Mononuclear cell (primary cell): Measurements from ENCODE around the gene SEC16A. TPM values are rescaled to one million over a fixed set of nuclear protein-coding genes. Genes with fewer than 3 reads are reported as not detected.

Experiments
- H3K27me3 ChIP-seq: 2 replicates; pipeline ENCODE4 v1.6.0; 2011; ENCODE audit warnings: low read length, control low read depth; ENCODE audit not compliant: insufficient read depth
- H3K4me1 ChIP-seq: 2 replicates; pipeline ENCODE4 v1.5.1; 2011; ENCODE audit warnings: mild to moderate bottlenecking, low read length, control low read depth; ENCODE audit not compliant: insufficient read depth
- H3K4me3 ChIP-seq: 2 replicates; pipeline ENCODE4 v1.5.1; 2011; ENCODE audit warnings: mild to moderate bottlenecking, low read length, moderate library complexity
- H3K9me3 ChIP-seq: 2 replicates; pipeline ENCODE4 v1.5.1; 2011; ENCODE audit warnings: low read depth, mild to moderate bottlenecking, control low read depth, low read length
- total RNA-seq: library from RNA; depleted of rRNA; stranded (reverse); fragments of >200 nt; gene quantifications from one replicate; pipeline ENCODE4 v1.2.3, GENCODE V29; 2012

The SEC16A gene
- total RNA-seq, 1 donor = 38.0 TPM

GRCh38 chr9:136471802-136472487 is 10.9 kb downstream of the SEC16A start:
- Histone ChIP-seq H3K9me3 (no peaks in the 10 kb centered on the region), H3K4me3 (no peak overlapping the region), H3K27me3 (no peaks in the 10 kb centered on the region), H3K4me1 (no peaks in the 10 kb centered on the region)

DNA sequence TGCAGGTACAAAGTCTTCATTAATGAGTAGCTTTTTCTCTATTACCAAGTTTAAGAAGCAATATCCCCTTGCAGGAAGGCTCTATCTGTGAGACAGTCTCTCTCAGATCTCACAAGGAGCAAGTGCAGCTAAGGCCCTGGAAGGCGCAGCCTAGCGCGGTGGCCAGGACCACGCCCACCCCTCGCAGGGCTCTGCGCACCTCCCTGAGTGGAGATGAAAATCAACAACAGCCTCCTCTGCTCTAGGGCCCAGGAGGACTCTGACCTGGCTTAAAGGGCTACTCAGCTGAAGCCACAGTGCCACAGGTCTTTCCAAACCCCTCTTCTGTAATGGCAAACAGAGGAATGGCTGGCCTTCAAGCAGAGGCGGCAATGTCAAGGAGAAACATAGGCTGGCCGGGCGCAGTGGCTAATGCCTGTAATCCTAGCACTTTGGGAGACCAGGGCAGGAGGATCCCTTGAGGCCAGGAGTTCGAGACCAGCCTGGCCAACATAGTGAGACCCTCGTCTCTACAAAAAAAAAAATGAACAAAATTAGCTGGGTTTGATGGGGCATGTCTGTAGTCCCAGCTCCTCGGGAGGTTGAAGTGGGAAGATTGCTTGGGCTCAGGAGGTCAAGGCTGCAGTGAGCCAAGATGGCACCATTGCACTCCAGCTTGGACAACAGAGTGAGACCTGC is 11.9 kb downstream of the SEC16A start:
- no peaks in the 10 kb centered on the region for H3K27me3 ChIP-seq

GRCh38 chr9:136470356-136470755 is 12.5 kb downstream of the SEC16A start:
- Histone ChIP-seq H3K9me3 (no peaks in the 10 kb centered on the region), H3K4me3 (no peak overlapping the region), H3K27me3 (no peaks in the 10 kb centered on the region), H3K4me1 (no peaks in the 10 kb centered on the region)

More for the DNA sequence above, 11.9 kb downstream of the SEC16A start:
- Histone ChIP-seq H3K9me3 (no peaks in the 10 kb centered on the region), H3K4me1 (no peaks in the 10 kb centered on the region), H3K4me3 (no peak overlapping the region)

- Histone ChIP-seq H3K4me1 (no peaks in the 10 kb centered on the region), H3K4me3 (no peak overlapping the region), H3K9me3 (no peaks in the 10 kb centered on the region), H3K27me3 (no peaks in the 10 kb centered on the region)
These were observed 15.1 kb downstream of the SEC16A start for GRCh38 chr9:136467766-136468165.

DNA sequence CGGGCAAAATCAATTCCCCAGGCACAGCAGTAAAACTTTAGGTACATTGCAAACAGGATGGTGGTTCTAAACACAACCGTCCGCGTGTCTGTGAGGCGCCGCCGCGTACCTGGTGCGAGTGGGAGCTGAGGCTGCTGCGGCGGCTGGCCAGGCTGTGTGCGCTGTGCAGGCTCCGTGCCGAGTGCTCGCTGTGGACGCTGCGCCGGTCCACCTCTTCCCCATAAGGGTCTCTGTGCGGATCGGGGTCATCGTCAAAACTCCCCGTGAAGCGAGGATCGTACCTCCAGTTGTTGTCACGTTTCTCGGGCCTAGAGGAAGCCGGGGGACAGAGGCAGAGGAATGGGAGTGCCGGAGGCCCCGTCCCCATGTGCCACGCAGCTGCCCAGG is 16.7 kb downstream of the SEC16A start:
- H3K4me3 ChIP-seq = no peak overlapping the region
- no peaks in the 10 kb centered on the region for H3K9me3 ChIP-seq
- no peaks in the 10 kb centered on the region for H3K27me3 ChIP-seq
- no peaks in the 10 kb centered on the region for H3K4me1 ChIP-seq

GRCh38 chr9:136465500-136466154 is 17.2 kb downstream of the SEC16A start:
- H3K27me3 ChIP-seq = no peaks in the 10 kb centered on the region
- no peak overlapping the region for H3K4me3 ChIP-seq
- H3K9me3 ChIP-seq = no peaks in the 10 kb centered on the region
- H3K4me1 ChIP-seq = no peaks in the 10 kb centered on the region

DNA sequence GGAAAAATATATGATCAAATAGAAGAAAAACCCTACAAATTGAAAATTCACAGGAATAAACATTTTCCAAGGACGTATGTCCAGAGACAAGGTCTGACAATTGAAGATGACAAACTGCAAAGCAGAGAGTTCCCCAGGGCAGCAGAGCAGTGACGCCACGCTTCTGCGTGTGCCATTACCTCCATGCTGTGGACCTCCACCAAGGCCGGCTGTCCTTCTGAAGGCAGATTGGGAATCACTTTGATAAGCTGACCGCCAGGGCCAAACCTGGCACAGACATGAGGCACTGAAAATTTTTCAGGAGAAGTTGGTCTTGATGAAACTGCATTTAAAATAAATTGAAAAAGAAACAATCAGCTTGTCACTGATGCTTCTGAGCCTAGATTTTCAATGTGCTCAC is 18.6 kb downstream of the SEC16A start:
- H3K27me3 ChIP-seq = no peaks in the 10 kb centered on the region
- H3K9me3 ChIP-seq = no peaks in the 10 kb centered on the region
- no peak overlapping the region for H3K4me3 ChIP-seq
- H3K4me1 ChIP-seq = no peaks in the 10 kb centered on the region

DNA sequence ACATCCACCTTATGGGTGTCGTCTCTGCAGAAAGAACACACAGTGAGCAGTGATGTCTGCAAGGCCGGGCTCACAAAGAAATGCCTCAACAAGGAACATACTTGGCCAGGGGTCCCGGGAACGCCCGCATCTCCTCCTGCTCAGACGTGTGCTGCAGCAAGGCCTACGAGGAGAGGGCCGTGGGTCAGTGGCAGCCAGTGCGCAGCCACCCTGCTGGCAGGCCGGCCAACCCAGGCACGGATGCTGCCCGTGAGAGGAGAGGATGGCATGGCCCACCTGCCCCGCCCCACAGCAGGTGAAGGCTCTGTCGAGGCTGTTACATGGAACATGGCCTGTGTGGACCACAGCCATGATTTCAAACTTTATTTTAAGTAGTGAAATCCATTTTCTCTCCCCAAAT is 19.3 kb downstream of the SEC16A start:
- no peaks in the 10 kb centered on the region for H3K4me1 ChIP-seq
- H3K27me3 ChIP-seq = no peaks in the 10 kb centered on the region
- H3K9me3 ChIP-seq = no peaks in the 10 kb centered on the region
- no peak overlapping the region for H3K4me3 ChIP-seq

GRCh38 chr9:136462664-136463063 is 20.2 kb downstream of the SEC16A start:
- Histone ChIP-seq H3K9me3 (no peaks in the 10 kb centered on the region), H3K27me3 (no peaks in the 10 kb centered on the region), H3K4me3 (no peak overlapping the region), H3K4me1 (no peaks in the 10 kb centered on the region)

DNA sequence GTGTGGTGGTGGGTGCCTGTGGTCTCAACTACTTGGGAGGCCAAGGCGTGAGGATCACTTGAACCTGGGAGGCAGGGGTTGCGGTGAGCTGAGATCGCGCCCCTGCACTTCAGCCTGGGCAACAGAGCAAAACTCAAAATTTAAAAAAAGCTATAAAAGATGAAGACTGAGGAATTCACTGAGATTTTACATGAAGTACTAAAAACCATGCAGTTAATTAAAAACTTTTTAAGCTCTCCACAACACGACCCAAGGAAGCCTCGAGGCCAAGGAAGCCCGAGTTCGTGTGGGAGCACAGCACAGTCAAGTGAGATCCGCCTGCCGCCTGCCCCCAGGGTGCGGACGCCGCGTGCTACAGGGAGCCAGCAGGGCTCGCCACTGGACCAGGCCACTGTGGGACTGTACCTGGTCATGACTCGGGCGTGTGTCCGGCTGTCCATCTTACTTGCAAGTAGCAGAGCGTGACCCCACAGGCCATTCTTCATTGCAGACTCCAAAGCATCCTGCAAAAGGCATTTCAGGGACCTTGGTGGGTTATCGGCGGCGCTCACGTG is 22.0 kb downstream of the SEC16A start:
- Histone ChIP-seq H3K27me3 (no peaks in the 10 kb centered on the region), H3K4me1 (no peaks in the 10 kb centered on the region), H3K9me3 (no peaks in the 10 kb centered on the region), H3K4me3 (no peak overlapping the region)

DNA sequence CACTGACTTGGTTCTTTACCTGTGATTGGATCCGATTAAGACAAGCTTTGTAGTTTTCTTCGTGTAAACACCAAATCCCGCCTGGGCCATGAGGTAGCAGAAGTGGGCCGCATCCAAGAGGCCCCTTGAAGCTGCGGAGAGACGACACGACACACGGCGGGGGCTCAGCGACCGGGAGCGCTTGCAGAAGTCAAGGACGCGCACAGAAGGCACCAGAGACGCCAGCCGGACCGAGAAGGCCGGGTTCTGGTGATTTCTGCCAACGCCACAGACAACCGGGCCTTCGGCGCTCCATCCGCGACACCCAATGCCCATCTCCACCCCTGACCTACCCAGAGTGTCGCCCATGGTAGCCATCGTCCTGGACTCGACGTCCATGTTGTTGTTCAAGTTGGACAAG is 23.4 kb downstream of the SEC16A start:
- Histone ChIP-seq H3K27me3 (no peaks in the 10 kb centered on the region), H3K9me3 (no peaks in the 10 kb centered on the region), H3K4me3 (no peak overlapping the region), H3K4me1 (no peaks in the 10 kb centered on the region)

DNA sequence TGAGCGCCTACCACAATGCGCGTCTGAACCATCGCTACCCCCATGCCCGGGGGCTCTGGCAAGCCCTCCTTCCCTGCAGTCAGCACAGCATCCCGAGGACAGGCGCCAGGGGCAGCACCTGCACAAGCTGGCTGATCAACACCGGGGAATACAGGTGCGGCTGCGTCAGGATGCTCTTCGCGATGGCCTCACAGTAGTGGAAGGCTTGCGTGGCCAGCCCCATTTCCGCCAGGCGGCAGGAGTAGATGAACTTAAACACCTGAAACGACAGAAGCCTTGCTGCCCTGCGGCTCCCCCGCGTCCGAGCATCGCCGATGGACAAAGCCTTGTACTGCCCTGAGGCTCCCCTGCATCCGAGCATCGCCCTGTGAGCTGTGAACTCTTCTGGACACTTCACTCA is 25.5 kb downstream of the SEC16A start:
- H3K9me3 ChIP-seq = no peaks in the 10 kb centered on the region
- no peak overlapping the region for H3K4me3 ChIP-seq
- no peaks in the 10 kb centered on the region for H3K4me1 ChIP-seq
- H3K27me3 ChIP-seq = no peaks in the 10 kb centered on the region

- H3K4me3 ChIP-seq = no peak overlapping the region
- no peaks in the 10 kb centered on the region for H3K4me1 ChIP-seq
- H3K27me3 ChIP-seq = no peaks in the 10 kb centered on the region
- H3K9me3 ChIP-seq = no peaks in the 10 kb centered on the region
These were observed 26.6 kb downstream of the SEC16A start for GRCh38 chr9:136456258-136456657.

DNA sequence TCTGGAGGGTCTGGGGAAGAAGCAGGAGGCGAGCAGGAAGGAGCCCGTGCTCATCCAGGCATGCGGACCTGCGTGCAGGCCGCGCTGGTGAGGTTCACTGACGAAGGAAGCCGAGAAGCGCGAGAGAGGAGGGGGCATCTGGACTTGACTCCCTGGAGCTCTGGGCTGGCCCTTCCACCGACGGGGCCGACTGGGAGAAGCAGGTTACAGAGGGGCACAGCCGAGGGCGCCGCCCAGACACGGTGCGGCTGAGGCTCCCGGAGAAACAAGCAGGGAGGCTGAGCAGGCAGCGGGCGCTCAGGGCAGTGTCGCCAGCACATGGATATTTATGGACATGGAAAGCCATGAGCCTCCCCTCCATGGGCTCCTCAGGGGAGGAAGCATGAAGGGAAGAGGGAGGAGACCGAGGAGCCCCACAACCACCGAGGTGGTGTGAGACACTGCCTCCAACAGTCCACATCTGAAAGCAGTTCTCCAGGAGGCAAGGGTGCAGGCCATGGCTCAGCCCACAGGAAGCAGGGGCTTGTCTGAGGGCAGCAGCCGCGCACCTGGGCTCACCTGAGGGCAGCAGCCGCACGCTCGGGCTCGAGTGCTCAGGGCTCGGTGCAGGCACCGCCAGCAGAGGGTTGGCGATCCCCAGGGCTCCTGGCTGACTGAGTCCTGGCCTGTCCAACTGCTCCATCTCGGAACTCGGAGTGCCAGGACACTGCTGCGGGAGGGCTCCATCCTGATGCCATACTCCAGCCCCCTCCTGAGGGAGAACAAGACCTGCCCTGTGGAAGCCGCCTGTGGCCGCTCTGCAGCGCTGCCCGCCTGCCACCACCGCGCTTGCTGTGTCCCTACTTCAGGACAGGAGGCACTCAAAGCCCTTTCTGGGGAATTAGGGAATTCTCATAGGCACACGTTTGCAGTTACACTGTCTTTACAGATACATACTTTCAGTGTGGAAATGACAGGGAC is 27.5 kb downstream of the SEC16A start:
- H3K9me3 ChIP-seq = no peaks in the 10 kb centered on the region
- H3K4me3 ChIP-seq = no peak overlapping the region
- no peaks in the 10 kb centered on the region for H3K4me1 ChIP-seq
- H3K27me3 ChIP-seq = no peaks in the 10 kb centered on the region
